Testis (tissue), 3 donors: ENCODE results near the gene SLCO4A1. TPM values are rescaled to one million over a fixed set of nuclear protein-coding genes. Genes with fewer than 3 reads are reported as not detected.

Source experiments
- DNase-seq: peaks from one replicate; pipeline ENCODE4 v3.0.0-alpha.2; 2019
- H3K27ac ChIP-seq, 2 donors: fragments of 200-600 bp; sonication (generic); one replicate each; pipeline ENCODE4 v1.5.1; 2019
- H3K27me3 ChIP-seq: fragments of 200-600 bp; sonication (generic); one replicate; pipeline ENCODE4 v1.5.1; 2019
- H3K36me3 ChIP-seq: fragments of 200-600 bp; sonication (generic); one replicate; pipeline ENCODE4 v1.5.1; 2017; ENCODE audit warnings: low read depth; ENCODE audit errors: missing control alignments
- H3K4me1 ChIP-seq: fragments of 200-600 bp; sonication (generic); one replicate; pipeline ENCODE4 v1.5.1; 2019
- H3K4me3 ChIP-seq, 2 donors: fragments of 200-600 bp; sonication (generic); one replicate each; pipeline ENCODE4 v1.5.1; 2017 to 2019
- H3K9me3 ChIP-seq: fragments of 200-600 bp; sonication (generic); one replicate; pipeline ENCODE4 v1.5.1; 2017
- POLR2A ChIP-seq: fragments of 450-650 bp; IDR thresholded peaks from one replicate; pipeline ENCODE4 v1.6.1; 2017; ENCODE audit warnings: antibody characterized with exemption, mild to moderate bottlenecking, moderate library complexity
- WGBS, 2 donors: methylation state at CpG; one replicate each; pipeline ENCODE4 v1.1.5; 2018; 5-methylcytosine and 5-hydroxymethylcytosine counted together
- intact Hi-C: fragments of 100-400 bp; cut with DNase I; formaldehyde crosslinking; loops from one replicate; pipeline ENCODE4 v1.15.1; 2023; ENCODE audit warnings: low total_unique reads
- polyA plus RNA-seq: library from polyadenylated mRNA; stranded (reverse); fragments of 350-450 nt; fragmentation: Illumina TruSeq; extraction: RNeasy Lipid Tissue Mini Kit (QIAGEN cat#74804); gene quantifications from one replicate; pipeline ENCODE4 v1.2.3, GENCODE V29; 2014; ENCODE audit warnings: low read depth, low replicate concordance; ENCODE audit not compliant: insufficient read depth
- total RNA-seq, 2 donors: library from RNA; depleted of rRNA; stranded (reverse); fragments of >200 nt; gene quantifications; one replicate each; pipeline ENCODE4 v1.2.3, GENCODE V29; 2016
- TF ChIP-seq, protein P1 (sequence below), 3 experiments: fragments of 450-650 bp in 2 of 3; fragments of 200-600 bp in 1 of 3; sonication (generic) in 1 of 3; IDR thresholded peaks; one replicate each; pipeline ENCODE4 v1.5.1; 2016 to 2019; ENCODE audit warnings: antibody characterized with exemption in 3 of 3, mild to moderate bottlenecking in 2 of 3, moderate library complexity in 1 of 3

SLCO4A1 gene
- total and polyA plus RNA-seq, 3 donors from 2014 or later, result 4.2 to 14.2 (median 9.8) TPM

DNA sequence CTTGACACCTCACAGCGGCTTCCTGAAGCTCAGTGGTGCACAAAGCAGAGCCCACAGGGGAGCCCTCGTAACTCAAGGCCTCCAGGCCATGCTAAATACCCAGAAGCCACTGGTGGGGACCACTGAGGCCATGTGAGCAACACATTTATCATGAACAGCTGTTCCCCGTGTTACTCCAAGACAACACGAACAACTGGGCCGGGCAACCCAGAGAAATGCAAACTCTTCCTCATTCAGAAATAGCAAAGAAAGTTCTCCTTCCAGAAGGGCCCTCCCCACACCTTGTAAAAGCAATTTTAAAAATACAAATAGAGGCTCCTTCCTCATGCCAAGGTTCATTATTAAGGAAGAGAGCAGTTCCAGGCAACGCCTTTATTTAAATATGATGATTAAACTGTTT is 36.3 kb upstream of the SLCO4A1 start:
- intact Hi-C loops, result no loop called here
- peaks cover 13% of the 10 kb centered on the region for H3K4me1 ChIP-seq
- no peak for TF ChIP-seq POLR2A
- TF ChIP-seq, protein P1, sequence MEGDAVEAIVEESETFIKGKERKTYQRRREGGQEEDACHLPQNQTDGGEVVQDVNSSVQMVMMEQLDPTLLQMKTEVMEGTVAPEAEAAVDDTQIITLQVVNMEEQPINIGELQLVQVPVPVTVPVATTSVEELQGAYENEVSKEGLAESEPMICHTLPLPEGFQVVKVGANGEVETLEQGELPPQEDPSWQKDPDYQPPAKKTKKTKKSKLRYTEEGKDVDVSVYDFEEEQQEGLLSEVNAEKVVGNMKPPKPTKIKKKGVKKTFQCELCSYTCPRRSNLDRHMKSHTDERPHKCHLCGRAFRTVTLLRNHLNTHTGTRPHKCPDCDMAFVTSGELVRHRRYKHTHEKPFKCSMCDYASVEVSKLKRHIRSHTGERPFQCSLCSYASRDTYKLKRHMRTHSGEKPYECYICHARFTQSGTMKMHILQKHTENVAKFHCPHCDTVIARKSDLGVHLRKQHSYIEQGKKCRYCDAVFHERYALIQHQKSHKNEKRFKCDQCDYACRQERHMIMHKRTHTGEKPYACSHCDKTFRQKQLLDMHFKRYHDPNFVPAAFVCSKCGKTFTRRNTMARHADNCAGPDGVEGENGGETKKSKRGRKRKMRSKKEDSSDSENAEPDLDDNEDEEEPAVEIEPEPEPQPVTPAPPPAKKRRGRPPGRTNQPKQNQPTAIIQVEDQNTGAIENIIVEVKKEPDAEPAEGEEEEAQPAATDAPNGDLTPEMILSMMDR (IDR thresholded peaks at IDR 0.05), result no peak
- no peak overlapping the region for H3K4me3 ChIP-seq
- DNase-seq, result no peak
- H3K9me3 ChIP-seq, result no peaks in the 10 kb centered on the region
- no peak overlapping the region for H3K27ac ChIP-seq
- H3K36me3 ChIP-seq, result no peaks in the 10 kb centered on the region
- 57 to 71% methylated on average over 5 to 6 of the region's 6 CpGs for WGBS, 2 donors
- no peaks in the 10 kb centered on the region for H3K27me3 ChIP-seq

DNA sequence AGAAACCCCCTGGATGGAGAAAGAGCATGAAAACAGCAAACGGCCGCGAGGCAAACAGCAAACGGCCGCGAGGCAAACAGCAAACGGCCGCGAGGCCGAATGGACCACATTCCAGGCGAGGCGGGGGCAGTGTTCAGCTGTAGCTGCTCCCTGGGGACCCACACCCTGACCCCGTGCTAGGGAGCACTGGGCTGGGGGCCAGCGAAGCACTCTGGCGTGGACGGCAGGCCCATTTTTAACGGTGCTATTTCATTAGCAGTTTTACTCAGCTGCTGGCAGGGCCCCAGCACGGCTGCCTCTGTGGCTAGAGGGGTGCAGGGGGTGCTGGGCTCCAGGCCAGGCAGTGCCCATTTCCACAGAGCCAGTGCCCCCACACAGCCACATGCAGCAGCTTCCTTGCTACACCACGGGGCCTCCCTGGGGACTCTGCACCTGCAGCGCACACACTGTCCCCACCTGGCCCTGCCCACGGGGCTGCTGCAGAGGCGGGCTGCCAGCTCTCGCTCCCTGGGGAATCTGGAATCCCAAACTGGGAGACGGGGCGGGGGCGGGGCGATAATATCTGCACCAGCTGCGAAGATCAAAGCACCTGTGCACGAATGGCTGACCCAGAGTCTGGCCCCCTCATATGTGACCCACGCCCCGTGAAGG is 35.6 kb upstream of the SLCO4A1 start:
- intact Hi-C loops, result no loop called here
- no peak overlapping the region for H3K4me3 ChIP-seq
- no peaks in the 10 kb centered on the region for H3K9me3 ChIP-seq
- H3K4me1 ChIP-seq, result peaks cover 13% of the 10 kb centered on the region
- H3K27ac ChIP-seq, result no peak overlapping the region
- TF ChIP-seq, protein P1 (IDR thresholded peaks at IDR 0.05), result no peak
- no peak for TF ChIP-seq POLR2A
- peak; percentile 81 for DNase-seq
- no peaks in the 10 kb centered on the region for H3K36me3 ChIP-seq
- WGBS, 2 donors, result 52 to 66% methylated on average over 19 to 31 of the region's 31 CpGs
- no peaks in the 10 kb centered on the region for H3K27me3 ChIP-seq

DNA sequence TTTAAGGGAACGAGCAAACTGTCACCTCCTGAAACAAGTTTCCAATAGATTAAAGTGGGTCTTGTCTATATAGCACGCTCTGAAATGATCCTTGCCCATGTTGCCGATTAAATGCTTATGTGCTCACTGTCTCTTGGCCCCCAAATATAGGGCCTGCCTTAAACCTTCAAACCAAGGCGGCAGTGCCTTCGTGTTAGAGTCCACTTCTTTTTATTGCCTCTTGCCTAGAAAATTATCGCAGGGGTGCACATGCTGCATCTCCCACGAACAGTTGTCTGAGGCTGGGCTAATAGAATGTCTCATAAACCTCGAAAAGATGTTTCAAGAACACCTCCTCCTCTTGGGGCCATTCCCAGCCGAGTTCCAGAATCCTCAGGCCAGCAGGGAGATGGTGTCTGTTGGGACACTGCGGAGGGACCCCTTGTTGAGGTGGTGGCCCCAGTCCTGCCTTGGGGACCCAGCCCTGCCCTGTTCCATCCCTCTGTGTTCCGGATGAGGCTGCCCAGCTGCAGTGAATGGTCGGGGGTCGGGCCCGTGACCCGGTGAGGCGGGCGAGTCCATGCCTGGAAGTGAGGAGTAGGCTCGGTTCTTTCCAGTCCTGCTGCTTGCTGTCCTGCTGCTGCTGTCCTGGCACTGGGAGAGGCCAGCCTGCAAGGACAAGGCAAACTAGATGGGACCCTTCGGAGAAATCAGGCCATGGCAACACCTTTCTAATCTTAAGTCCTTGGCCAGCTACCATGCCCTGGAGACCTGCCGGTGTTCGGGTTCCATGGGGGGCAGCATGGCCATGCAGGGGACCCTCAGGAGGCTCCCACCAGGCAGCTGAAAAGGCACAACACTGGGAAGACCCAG is 34.7 kb upstream of the SLCO4A1 start:
- Histone ChIP-seq H3K4me3 (no peak overlapping the region), H3K27me3 (no peaks in the 10 kb centered on the region), H3K36me3 (no peaks in the 10 kb centered on the region), H3K9me3 (no peaks in the 10 kb centered on the region), H3K27ac (no peak overlapping the region), H3K4me1 (peaks cover 13% of the 10 kb centered on the region)
- TF ChIP-seq, protein P1 (IDR thresholded peaks at IDR 0.05), result no peak
- TF ChIP-seq POLR2A, result no peak
- DNase-seq, result no peak
- WGBS, 2 donors, result 78 to 88% methylated on average over 16 to 21 of the region's 21 CpGs
- intact Hi-C loops, result no loop called here

DNA sequence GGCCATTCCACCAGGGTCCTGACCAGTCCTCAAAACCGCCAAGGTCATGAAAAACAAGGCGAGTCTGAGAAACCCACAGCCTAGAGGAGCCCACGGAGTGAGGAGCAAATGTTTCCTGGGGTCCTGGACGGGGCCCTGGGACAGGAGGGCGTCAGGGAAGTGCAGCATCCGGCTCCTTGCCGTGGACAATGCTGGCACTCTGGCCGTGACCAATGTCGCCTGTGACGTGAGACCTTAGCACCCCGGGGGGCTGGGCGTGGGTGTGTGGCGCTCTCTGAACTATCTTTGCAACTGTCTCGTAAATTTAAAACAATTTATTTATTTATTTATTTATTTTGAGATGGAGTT is 34.1 kb upstream of the SLCO4A1 start:
- TF ChIP-seq, protein P1 (IDR thresholded peaks at IDR 0.05), result no peak
- TF ChIP-seq POLR2A, result no peak
- no peaks in the 10 kb centered on the region for H3K27me3 ChIP-seq
- 95 to 96% methylated on average over 12 to 14 of the region's 14 CpGs for WGBS, 2 donors
- H3K9me3 ChIP-seq, result no peaks in the 10 kb centered on the region
- no peak overlapping the region for H3K4me3 ChIP-seq
- intact Hi-C loops, result no loop called here
- peaks cover 11% of the 10 kb centered on the region for H3K4me1 ChIP-seq
- H3K27ac ChIP-seq, result no peak overlapping the region
- no peaks in the 10 kb centered on the region for H3K36me3 ChIP-seq
- no peak for DNase-seq
